HCT116 (cell line): ENCODE measurements around the gene TMEM150A. TPM values are rescaled to one million over a fixed set of nuclear protein-coding genes. Genes with fewer than 3 reads are reported as not detected.

Source experiments
- ATAC-seq: fragments of 200-7000 bp; cut with Tn5 transposase; 2 replicates; pipeline ENCODE4 v1.9.1; 2020; ENCODE audit warnings: mild to moderate bottlenecking, moderate library complexity
- BruUV-seq: library from RNA; stranded (reverse); fragments of 400-500 nt; replicated peaks from 2 replicates; lab custom pipeline; 2021; lab: Mats Ljungman, UMichigan
- CTCF ChIA-PET: fragments of 300-600 bp; sonication (Branson Sonifier 250); formaldehyde crosslinking; loops from one replicate; lab custom pipeline; 2021; ENCODE audit warnings: antibody characterized with exemption; lab: Charles Lee
- POLR2A ChIA-PET: fragments of 300-600, 350-600 bp; sonication (Branson Sonifier 250); formaldehyde crosslinking; loops from one replicate; lab custom pipeline; 2021; ENCODE audit warnings: antibody characterized with exemption; lab: Charles Lee
- RAD21 ChIA-PET, 2 experiments: fragments of 300-600 bp; sonication (Branson Sonifier 250); formaldehyde crosslinking; loops; one replicate each; lab custom pipeline; 2023; ENCODE audit warnings: low total read pairs in 2 of 2; ENCODE audit not compliant: uncharacterized antibody in 2 of 2, unreplicated experiment in 2 of 2, low non-redundant PET in 1 of 2; lab: Charles Lee
- DNase-seq: peaks from one replicate; pipeline ENCODE4 v3.0.0-alpha.2; 2010; ENCODE audit warnings: low read depth, low spot score
- H2AFZ ChIP-seq: fragments of 200-600 bp; shearing (Covaris generic), sonication (generic); 2 replicates; pipeline ENCODE4 v1.6.1; 2017; ENCODE audit warnings: low read depth, mixed run types, mixed read lengths, antibody characterized with exemption, low read length; ENCODE audit not compliant: poor library complexity, severe bottlenecking
- H3K27ac ChIP-seq: 2 replicates; pipeline ENCODE4 v1.5.1; 2012; ENCODE audit warnings: low read depth, low read length
- H3K27me3 ChIP-seq: fragments of 200-600 bp; sonication (generic); 2 replicates; pipeline ENCODE4 v1.6.1; 2016; ENCODE audit warnings: mixed run types, low read length, mixed read lengths; ENCODE audit not compliant: insufficient read depth
- H3K36me3 ChIP-seq, 2 experiments: fragments of 200-500 bp in 1 of 2; fragments of 200-600 bp in 1 of 2; sonication (Bioruptor generic) in 1 of 2; sonication (generic) in 1 of 2; 2 replicates each; pipeline versions ENCODE4 v1.5.1 to v1.6.1; 2014 to 2016; ENCODE audit warnings: low read length in 2 of 2, inconsistent platforms in 1 of 2, mixed read lengths in 1 of 2, mixed run types in 1 of 2; ENCODE audit not compliant: insufficient read depth in 2 of 2, control insufficient read depth in 1 of 2
- H3K4me1 ChIP-seq, 2 experiments: fragments of 200-600 bp in 1 of 2; sonication (generic) in 1 of 2; 2 replicates each; pipeline versions ENCODE4 v1.5.1 to v1.6.1; 2012 to 2017; ENCODE audit warnings: low read length in 2 of 2, inconsistent platforms in 1 of 2, mild to moderate bottlenecking in 1 of 2, mixed read lengths in 1 of 2, mixed run types in 1 of 2, moderate library complexity in 1 of 2; ENCODE audit not compliant: insufficient read depth in 2 of 2, control insufficient read depth in 1 of 2
- H3K4me2 ChIP-seq: fragments of 200-600 bp; sonication (generic); 2 replicates; pipeline ENCODE4 v1.6.1; 2017; ENCODE audit warnings: mixed run types, low read length, mixed read lengths
- H3K4me3 ChIP-seq, 2 experiments: fragments of 200-600 bp in 1 of 2; sonication (generic) in 1 of 2; replicated peaks in 1 of 2; 2 replicates each; pipeline ENCODE4 v1.5.1; 2011 to 2016; ENCODE audit warnings: low read length in 2 of 2, control low read depth in 1 of 2, low read depth in 1 of 2, mild to moderate bottlenecking in 1 of 2, mixed read lengths in 1 of 2, mixed run types in 1 of 2
- H3K79me2 ChIP-seq: fragments of 200-600 bp; sonication (generic); 2 replicates; pipeline ENCODE4 v1.6.1; 2017; ENCODE audit warnings: mild to moderate bottlenecking, mixed run types, low read length, moderate library complexity, mixed read lengths; ENCODE audit not compliant: insufficient read depth
- H3K9ac ChIP-seq: fragments of 200-600 bp; sonication (generic); 2 replicates; pipeline ENCODE4 v1.6.1; 2016; ENCODE audit warnings: low read length, mixed read lengths
- H3K9me2 ChIP-seq: fragments of 200-600 bp; sonication (generic), shearing (Covaris generic); 2 replicates; pipeline ENCODE4 v1.6.1; 2017; ENCODE audit warnings: mixed run types, mild to moderate bottlenecking, moderate library complexity; ENCODE audit not compliant: insufficient read depth
- H3K9me3 ChIP-seq, 2 experiments: fragments of 200-500 bp in 1 of 2; fragments of 200-600 bp in 1 of 2; sonication (Bioruptor generic) in 1 of 2; sonication (generic) in 1 of 2; 2 replicates each; pipeline ENCODE4 v1.6.1; 2014 to 2017; ENCODE audit warnings: low read length in 2 of 2, mixed read lengths in 2 of 2, inconsistent platforms in 1 of 2, low read depth in 1 of 2, mild to moderate bottlenecking in 1 of 2, mixed run types in 1 of 2, moderate library complexity in 1 of 2; ENCODE audit not compliant: control insufficient read depth in 1 of 2, insufficient read depth in 1 of 2
- H4K20me1 ChIP-seq: fragments of 200-600 bp; sonication (generic), shearing (Covaris generic); 2 replicates; pipeline ENCODE4 v1.6.1; 2017; ENCODE audit warnings: mixed run types, mild to moderate bottlenecking, moderate library complexity; ENCODE audit not compliant: insufficient read depth
- ATF3 ChIP-seq: IDR thresholded peaks from 2 replicates; pipeline ENCODE4 v1.6.1; 2012
- CBX3 ChIP-seq: IDR thresholded peaks from 2 replicates; pipeline ENCODE4 v1.6.1; 2012; ENCODE audit warnings: low read depth
- CTCF ChIP-seq, 3 experiments: fragments of 200-600 bp in 1 of 3; sonication (generic) in 1 of 3; IDR thresholded peaks in 2 of 3; conservative IDR thresholded peaks in 1 of 3; 2 replicates each; pipeline ENCODE4 v1.5.1; 2012 to 2017; ENCODE audit warnings: low read depth in 2 of 3, low read length in 2 of 3, antibody characterized with exemption in 1 of 3, borderline replicate concordance in 1 of 3, control low read depth in 1 of 3, mild to moderate bottlenecking in 1 of 3, mixed read lengths in 1 of 3, mixed run types in 1 of 3, moderate library complexity in 1 of 3; ENCODE audit not compliant: insufficient read depth in 1 of 3
- EGR1 ChIP-seq: IDR thresholded peaks from 2 replicates; pipeline ENCODE4 v1.6.1; 2012; ENCODE audit warnings: low read depth
- EZH2 ChIP-seq: fragments of 200-600 bp; sonication (generic); IDR thresholded peaks from 2 replicates; pipeline ENCODE4 v1.6.1; 2017; ENCODE audit warnings: antibody characterized with exemption, mixed run types
- EZH2phosphoT487 ChIP-seq: fragments of 200-600 bp; IDR thresholded peaks from 2 replicates; pipeline ENCODE4 v1.6.1; 2018; ENCODE audit warnings: antibody characterized with exemption, borderline replicate concordance
- FOSL1 ChIP-seq: IDR thresholded peaks from 2 replicates; pipeline ENCODE4 v1.6.1; 2012; ENCODE audit warnings: low read depth
- JUND ChIP-seq: IDR thresholded peaks from 2 replicates; pipeline ENCODE4 v1.6.1; 2012
- MAX ChIP-seq: IDR thresholded peaks from 2 replicates; pipeline ENCODE4 v1.6.1; 2012
- POLR2AphosphoS5 ChIP-seq: IDR thresholded peaks from 2 replicates; pipeline ENCODE4 v1.6.1; 2011; ENCODE audit warnings: mild to moderate bottlenecking, low read depth, low read length, moderate library complexity
- SRF ChIP-seq: IDR thresholded peaks from 2 replicates; pipeline ENCODE4 v1.6.1; 2012; ENCODE audit warnings: low read depth
- TCF7L2 ChIP-seq: IDR thresholded peaks from 2 replicates; pipeline ENCODE4 v1.7.0; 2011; ENCODE audit warnings: borderline replicate concordance, inconsistent platforms; ENCODE audit not compliant: insufficient read depth, insufficient read length; ENCODE audit errors: extremely low read depth
- intact Hi-C: fragments of 100-400 bp; cut with micrococcal nuclease; formaldehyde crosslinking; loops from 2 replicates; pipeline ENCODE4 v1.10.0; 2022
- total RNA-seq: library from RNA; stranded (reverse); gene quantifications from one replicate; pipeline ENCODE4 v1.2.1, GENCODE V29; 2021; ENCODE audit not compliant: unreplicated experiment
- TF ChIP-seq, protein P1 (sequence below): IDR thresholded peaks from 2 replicates; pipeline ENCODE4 v1.6.1; 2011; ENCODE audit warnings: mild to moderate bottlenecking, low read length, moderate library complexity; ENCODE audit not compliant: insufficient replicate concordance; ENCODE audit errors: extremely low read depth

Gene TMEM150A
- total RNA-seq, 1 experiment from 2014 or later: 9.9 TPM

DNA sequence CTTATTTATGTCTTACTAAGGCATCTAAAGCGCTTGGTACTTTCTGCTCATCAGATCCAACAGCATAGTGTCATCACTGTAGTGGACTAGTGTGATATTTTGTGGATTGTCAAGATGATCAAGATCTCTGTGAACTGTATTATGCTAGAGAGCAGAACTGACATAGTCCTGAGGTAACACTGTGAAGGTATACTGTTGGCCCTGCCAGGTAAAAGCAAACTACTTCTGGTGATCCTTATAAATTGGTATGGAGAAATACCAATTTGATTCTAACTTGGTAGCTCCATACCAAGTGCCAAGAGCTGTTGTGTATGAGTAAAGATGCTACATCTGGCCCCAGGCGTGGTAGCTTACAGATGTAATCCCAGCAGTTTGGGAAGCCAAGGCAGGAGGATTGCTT is 49.6 kb upstream of the TMEM150A start:
- no peak overlapping the region for H3K9ac ChIP-seq
- no peak overlapping the region for H3K27ac ChIP-seq
- 0 out of 2 replicates have a peak, but pooled peaks cover 3% of the 10 kb centered on the region for H3K79me2 ChIP-seq
- H3K27me3 ChIP-seq: no peaks in the 10 kb centered on the region
- BruUV-seq: no TSS peak
- H3K9me2 ChIP-seq: no peaks in the 10 kb centered on the region
- ChIA-PET CTCF (interaction anchor here (1.4 kb wide), 1 partner anchor 15 kb away, joined by 5 read pairs; no protein-coding TSS in a partner anchor), POLR2A (no interaction called here), RAD21 (no interaction called here)
- no peak for TF ChIP-seq CTCF (IDR thresholded peaks at IDR 0.05 in 2 of 3, conservative IDR thresholded peaks at IDR 0.05 in 1 of 3; ENCODE audit: borderline replicate concordance in 1 of 3, insufficient read depth in 1 of 3, low read depth in 2 of 3, low read length in 2 of 3)
- TF ChIP-seq, protein P1, sequence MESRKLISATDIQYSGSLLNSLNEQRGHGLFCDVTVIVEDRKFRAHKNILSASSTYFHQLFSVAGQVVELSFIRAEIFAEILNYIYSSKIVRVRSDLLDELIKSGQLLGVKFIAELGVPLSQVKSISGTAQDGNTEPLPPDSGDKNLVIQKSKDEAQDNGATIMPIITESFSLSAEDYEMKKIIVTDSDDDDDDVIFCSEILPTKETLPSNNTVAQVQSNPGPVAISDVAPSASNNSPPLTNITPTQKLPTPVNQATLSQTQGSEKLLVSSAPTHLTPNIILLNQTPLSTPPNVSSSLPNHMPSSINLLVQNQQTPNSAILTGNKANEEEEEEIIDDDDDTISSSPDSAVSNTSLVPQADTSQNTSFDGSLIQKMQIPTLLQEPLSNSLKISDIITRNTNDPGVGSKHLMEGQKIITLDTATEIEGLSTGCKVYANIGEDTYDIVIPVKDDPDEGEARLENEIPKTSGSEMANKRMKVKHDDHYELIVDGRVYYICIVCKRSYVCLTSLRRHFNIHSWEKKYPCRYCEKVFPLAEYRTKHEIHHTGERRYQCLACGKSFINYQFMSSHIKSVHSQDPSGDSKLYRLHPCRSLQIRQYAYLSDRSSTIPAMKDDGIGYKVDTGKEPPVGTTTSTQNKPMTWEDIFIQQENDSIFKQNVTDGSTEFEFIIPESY: no peak
- no peak for TF ChIP-seq MAX
- no peak for TF ChIP-seq EZH2
- TF ChIP-seq EZH2phosphoT487: no peak
- TF ChIP-seq JUND: no peak
- no peak for TF ChIP-seq EGR1
- TF ChIP-seq CBX3: no peak
- TF ChIP-seq POLR2AphosphoS5: no peak
- TF ChIP-seq ATF3: no peak
- TF ChIP-seq TCF7L2: no peak
- no peak for TF ChIP-seq FOSL1
- TF ChIP-seq SRF: no peak
- H3K9me3 ChIP-seq: no peaks in the 10 kb centered on the region
- H3K4me1 ChIP-seq: no peaks in the 10 kb centered on the region
- no peak overlapping the region for H3K4me3 ChIP-seq
- H2AFZ ChIP-seq: no peak overlapping the region
- H3K4me2 ChIP-seq: no peak overlapping the region
- H4K20me1 ChIP-seq: no peaks in the 10 kb centered on the region
- no peak for DNase-seq
- peaks cover 39 to 51% of the 10 kb centered on the region in 2 experiments for H3K36me3 ChIP-seq
- ATAC-seq: no peak
- intact Hi-C loops: no loop called here
